H4 (cell line): Measurements from ENCODE around the gene ARFIP1. TPM values are rescaled to one million over a fixed set of nuclear protein-coding genes. Genes with fewer than 3 reads are reported as not detected.
A peak's percentile ranks its signal among the peaks of the same experiment; 100 is the strongest.
"Not testable (repeated sequence)": the region's sequence is repeated elsewhere in the genome, so short reads cannot be mapped to it uniquely, and the experiment has no call there.

Experiments
- DNase-seq: peaks from one replicate; pipeline ENCODE4 v3.0.0-alpha.2; 2015; ENCODE audit warnings: low spot score
- total RNA-seq: library from RNA; depleted of rRNA; stranded (reverse); fragments of >200 nt; shearing (Covaris generic); gene quantifications from 2 replicates; pipeline ENCODE4 v1.2.3, GENCODE V29; 2014

The ARFIP1 gene
- total RNA-seq, 1 experiment from 2014 or later, result 58.4 TPM

DNA sequence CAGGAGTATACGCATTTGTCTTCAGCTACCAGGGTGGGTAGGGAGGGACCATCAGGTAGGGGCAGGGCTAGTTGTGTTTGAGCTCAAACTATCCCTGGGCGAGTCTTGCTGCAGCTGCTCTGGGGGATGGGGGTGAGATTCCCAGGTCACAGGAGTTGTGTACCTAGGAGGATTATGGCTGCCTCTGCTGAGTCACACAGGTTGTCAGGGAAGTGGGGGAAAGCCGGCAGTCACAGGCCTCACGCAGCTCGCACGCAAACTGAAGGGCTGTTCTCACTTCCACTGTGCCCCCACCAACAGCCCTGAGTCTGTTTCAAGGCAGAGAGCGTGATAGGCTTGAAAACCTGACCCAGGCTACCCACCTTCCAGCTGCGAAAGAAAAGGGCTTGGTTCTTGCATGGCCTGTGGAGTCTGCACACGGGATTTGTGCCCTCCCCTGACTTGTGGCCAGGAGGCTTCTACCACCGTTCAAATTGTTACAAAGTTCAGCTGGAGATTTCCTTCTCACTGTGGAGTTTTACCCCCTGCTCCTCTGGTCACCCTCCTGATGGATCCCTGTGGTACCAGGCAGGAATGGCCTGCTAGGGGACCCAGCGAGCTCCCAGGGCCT lies 63.8 kb downstream of the ARFIP1 start:
- no peak for DNase-seq

DNA sequence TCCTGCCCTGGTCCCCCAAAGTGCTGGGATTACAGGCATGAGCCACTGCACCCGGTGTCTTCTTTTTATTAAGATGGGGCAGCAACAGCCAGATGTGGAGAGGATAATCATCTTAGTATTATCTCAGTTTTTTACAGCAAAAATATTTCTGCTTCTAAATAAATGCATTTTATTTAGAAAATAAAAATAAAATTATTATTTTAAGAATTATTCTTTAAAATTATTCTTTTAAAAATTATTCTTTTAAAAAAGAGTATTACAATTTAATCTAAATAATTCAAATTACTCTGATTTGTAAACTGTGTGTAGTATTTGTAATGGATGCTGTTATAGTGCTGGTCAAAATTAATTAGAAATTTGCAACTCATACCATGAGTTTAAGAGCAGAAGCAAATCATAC lies 67.6 kb downstream of the ARFIP1 start:
- DNase-seq, result no peak

DNA sequence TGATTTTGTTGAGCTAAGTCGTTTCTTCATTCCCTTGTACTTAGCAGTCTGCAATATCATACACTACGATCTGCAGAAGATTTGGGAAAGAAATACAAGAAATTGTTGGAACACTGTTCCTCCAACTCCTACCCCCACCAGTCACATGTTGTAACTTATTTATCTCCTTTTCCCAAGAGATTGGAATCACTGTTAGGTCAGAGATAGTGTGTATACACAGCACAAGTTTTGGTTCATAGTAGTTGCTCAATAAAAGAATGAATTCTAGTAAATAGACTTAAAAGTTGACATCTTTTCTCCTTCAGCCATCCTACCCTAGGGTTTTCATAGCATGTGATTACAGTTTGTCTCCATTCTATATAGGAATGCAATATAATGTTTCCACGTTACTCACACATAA lies 68.8 kb downstream of the ARFIP1 start:
- DNase-seq, result no peak

DNA sequence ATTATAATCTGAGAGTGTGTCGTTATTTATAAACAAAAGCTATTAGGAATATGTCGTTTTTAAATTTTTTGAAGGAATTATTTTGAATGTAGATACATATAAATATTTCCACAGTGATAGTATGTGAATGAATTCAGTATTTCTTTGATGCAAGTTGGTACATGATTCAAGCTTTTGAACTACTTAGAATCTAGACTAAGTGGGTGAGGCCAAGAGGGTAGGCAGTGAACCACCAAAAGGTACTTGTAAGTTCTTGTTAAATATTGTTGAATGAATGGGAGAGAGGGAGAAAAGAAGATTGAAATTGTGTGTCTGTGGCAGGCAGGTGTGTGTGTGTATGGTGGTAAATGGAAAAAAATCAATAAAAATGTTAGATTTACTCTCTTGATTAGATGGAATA lies 69.6 kb downstream of the ARFIP1 start:
- DNase-seq, result no peak

DNA sequence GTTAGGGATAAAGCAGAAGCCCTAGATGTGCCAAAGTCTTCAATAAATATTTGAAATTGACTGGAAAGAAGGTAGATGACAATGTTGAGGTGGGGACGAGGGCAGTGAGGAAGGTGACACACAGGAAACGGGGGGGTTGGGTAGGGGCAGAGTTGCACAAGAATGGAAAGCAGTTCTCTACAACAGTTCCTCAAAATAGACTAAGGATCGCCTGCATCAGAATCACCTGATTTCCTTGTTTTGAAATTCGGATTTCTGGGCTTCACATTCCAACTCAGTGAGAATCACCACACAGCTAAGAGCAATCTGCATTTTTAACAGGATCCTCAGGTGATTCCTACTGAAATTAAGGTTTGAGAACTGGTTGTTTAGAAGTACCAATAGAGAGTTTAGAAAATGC lies 70.6 kb downstream of the ARFIP1 start:
- DNase-seq, result peak; percentile 45

DNA sequence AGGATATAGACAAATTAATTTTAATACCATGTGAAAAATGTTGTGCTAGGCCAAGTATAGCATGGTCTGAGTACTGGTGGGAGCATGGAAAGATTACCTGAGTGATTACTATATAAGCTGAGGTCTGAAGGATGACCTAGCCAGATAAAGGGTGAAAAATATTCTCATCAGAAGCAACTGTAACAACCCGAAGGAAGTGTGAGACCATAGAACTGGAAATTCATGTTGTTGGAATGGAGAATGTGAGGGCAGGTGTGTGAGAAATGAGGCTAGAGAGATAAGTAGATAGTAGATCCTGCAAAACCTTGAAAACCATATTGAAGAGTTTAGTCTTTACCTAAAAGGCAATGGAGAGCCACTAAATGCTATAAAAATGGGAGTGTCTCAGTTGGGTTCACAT lies 71.5 kb downstream of the ARFIP1 start:
- no peak for DNase-seq

DNA sequence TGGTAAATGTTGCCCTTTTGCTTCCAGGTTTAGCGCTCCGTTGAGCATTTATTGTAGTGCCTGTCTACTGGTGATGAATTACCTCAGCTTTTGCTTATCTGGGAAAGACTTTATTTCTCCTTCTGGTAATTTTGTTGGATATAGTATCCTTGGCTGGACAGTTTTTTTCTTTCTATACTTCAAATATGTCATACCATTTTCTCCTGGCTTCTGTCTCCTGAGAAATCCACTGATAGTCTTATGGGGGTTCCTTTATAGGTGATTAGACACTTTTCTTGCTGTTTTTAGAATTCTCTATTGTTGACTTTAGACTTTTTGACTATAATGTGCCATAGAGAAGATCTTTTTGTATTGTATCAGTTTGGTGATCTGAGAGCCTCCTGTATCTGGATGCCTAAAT lies 73.5 kb downstream of the ARFIP1 start:
- no peak for DNase-seq

DNA sequence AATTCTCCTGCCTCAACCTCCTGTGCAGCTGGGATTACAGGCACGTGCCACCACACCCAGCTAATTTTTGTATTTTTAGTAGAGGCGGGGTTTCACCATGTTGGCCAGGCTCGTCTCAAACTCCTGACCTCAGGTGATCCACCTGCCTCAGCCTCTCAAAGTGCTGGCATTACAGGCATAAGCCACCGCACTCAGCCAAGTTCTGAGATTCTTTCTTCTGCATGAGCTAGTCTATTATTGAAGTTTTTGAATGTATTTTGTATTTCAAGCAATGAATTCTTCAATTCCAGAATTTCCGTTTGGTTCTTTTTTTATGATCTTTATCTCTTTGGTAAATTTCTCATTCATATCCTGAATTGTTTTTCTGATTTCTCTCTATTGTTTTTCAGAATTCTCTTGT lies 74.3 kb downstream of the ARFIP1 start:
- not testable (repeated sequence) for DNase-seq

DNA sequence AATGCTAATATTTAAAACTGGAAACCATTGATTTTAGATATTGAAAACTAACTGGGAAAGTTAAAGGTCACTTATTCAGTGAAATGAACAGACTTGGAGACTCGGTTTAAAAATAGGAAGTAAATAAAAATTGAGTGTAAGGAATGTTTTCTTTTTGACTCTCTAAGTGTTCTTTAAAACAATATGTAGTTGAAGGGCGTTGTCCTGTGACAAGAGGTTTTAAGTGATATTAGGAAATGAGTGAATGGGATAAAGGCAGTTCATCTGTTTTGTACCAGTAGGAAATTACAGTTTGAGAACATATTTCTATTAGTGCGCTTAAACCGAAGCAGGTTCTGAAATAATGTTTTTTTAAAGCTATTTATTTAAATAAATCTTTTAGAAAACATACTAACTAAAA lies 77.2 kb downstream of the ARFIP1 start:
- no peak for DNase-seq

DNA sequence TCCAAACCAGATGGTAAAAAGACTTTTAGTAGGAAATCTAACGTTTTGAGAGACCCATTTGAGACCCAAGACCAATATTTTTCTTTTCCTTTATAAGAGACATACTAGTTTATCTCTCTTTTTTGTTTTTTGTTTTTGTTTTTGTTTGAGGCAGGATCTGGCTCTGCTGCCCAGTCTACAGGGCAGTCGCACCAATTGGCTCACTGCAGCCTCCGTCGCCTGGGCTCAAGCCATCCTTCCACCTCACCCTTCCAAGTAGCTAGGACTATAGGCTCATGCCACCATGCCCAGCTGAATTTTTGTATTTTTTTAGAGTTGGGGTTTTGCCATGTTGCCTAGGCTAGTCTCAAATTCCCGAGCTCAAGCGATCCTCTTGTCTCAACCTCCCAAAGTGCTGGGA lies 79.2 kb downstream of the ARFIP1 start:
- no peak for DNase-seq

DNA sequence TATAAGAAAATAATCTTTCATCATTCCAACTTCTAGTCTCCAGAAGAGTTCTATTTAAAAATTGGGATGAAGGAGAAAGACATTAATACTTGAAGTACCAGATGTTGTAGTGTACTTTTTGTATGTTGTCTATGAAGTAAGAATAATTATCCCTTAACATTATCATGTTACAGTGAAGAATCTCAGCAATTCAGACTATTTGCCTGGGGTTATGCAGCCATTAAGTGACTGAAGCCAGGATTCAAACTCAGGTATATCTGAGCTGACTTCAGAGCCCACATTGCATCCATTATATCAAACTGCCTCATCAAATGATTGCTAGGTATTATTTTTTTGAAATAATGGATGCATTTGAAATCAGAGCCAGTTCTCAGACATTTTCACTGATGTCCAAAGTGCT lies 80.3 kb downstream of the ARFIP1 start:
- DNase-seq, result no peak

DNA sequence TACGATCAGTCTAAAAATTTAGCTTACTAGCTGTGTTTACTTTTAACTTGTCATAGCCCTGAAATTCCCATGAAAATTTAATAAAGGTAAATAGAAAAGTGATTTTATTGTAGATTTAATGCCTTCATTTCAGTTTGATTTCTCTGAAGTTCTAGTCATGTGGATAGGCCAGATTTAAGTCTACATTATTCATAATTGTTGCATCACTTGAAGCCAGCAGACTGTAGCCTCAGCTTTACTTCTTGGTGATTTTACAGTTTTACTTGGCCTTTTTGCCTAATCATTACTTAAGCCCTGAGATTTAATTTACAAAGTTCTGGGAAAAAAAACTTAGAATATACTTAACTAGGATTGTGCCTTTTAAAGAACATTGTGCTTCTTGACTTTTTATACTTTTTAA lies 82.9 kb downstream of the ARFIP1 start:
- no peak for DNase-seq

DNA sequence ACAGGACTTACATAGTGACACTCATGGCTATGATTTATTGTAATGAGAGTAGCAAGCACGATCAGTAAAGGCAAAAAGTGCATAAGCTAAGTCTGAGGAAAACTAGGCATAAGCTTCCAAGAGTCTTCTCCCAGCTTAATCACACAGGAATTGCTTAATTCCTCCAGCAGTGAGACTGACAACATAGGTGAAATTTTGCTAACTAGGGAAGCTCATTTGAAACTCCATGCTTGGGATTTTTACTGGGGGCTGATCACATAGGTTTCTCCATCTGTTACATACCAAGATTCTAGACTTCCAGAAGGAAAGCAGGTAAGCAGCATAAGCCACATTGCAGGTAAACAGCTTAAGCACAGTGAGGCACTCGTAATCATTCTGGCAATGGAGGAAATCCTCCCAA lies 84.6 kb downstream of the ARFIP1 start:
- DNase-seq, result no peak

DNA sequence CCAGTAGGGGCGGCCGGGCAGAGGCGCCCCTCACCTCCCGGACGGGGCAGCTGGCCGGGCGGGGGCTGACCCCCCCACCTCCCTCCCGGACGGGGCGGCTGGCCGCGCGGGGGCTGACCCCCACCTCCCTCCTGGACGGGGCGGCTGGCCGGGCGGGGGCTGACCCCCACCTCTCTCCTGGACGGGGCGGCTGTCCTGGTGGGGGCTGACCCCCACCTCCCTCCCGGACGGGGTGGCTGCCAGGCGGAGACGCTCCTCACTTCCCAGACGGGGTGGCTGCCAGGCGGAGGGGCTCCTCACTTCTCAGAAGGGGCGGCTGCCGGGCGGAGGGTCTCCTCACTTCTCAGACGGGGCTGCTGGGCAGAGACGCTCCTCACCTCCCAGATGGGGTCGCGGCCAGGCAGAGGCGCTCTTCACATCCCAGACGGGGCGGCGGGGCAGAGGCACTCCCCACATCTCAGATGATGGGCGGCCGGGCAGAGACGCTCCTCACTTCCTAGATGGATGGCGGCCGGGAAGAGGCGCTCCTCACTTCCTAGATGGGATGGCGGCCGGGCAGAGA lies 86.8 kb downstream of the ARFIP1 start:
- DNase-seq, result not testable (repeated sequence)

DNA sequence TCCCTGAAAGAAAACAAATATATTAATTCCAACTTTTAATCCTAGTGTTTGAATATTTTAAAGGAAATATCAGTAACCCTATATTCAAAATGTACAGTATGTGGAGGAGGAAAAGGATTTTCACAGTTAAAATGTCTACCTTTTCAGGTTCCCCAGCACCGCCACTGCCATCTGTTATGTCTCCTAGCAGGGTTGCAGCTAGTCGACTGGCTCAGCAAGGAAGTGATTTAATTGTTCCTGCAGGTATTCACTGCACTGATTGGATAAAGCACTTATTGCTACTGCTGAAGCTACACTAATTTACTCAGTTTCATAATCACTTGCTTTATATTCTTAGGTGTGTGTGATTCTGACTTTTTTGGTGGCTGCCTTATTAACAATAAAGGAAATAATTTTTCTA lies 90.9 kb downstream of the ARFIP1 start:
- no peak for DNase-seq

DNA sequence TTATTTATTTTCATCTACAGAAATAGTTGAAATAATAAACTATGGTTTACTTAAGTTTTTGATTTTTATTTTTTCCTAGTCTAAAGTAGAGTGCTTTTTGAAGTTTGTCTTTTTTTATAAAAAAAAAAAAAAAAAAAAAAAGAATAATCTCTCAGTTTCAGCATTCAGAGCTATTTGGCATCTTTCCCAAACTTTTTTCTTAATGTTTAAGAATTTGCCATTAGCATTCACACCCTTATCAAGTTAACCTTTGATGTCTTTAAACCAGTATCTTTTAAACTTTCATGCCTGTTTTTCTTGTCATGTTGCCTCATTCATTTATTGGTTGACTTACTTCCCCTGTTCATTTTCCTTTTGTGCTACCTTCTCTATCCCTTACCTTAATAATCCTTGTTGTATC lies 95.5 kb downstream of the ARFIP1 start:
- no peak for DNase-seq

DNA sequence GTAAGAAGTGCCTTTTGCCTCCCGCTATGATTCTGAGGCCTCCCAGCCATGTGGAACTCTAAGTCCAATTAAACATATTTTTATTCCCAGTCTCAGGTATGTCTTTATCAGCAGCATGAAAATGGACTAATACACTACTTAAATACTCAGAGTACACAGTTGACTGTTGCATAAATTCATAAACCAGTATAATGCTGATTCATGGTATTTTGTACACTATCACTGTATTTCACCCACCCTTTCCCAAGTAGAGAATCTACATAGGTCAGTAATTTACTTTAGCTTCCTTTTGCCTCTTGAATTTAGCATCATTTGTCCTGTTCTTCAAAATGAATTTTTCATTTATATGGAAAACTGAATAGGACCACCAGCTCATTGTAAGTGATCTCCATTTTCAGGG lies 98.1 kb downstream of the ARFIP1 start:
- no peak for DNase-seq

DNA sequence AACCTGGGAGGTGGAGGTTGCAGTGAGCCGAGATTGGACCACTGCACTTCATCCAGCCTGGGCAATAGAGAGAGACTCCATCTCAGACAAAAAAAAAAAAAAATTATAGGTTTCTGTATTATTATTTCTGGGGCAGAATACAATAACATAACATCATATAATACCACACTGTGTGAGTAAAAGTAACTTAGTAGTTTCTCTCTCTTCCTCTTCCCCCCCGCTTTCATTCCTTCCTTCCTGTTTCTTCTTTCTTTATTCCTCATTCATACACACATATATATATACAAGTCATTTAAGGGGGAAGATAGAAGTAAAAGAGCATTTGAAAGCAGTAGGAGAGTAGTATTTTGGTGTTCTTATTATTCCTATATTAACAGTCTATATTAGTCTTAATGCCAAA lies 100.5 kb downstream of the ARFIP1 start:
- DNase-seq, result no peak

DNA sequence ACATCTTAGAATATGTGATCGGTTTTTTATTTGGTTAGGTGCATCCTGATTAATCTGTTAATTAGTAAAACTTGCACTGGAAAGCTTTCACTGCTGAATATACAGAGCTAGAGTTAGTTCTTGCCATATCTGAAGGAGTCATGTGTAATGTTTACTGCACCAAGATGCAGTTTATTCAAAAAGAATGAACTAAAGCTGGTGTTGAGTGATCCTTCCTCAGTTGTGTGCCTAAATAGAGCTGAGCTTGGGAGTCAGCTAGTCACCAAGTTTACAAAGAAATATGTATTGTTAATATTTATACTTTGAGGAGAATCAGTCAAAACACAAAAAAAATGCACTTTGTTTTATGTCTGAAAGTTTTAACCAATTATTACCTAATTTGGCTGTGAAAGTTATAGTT lies 102.2 kb downstream of the ARFIP1 start:
- no peak for DNase-seq

DNA sequence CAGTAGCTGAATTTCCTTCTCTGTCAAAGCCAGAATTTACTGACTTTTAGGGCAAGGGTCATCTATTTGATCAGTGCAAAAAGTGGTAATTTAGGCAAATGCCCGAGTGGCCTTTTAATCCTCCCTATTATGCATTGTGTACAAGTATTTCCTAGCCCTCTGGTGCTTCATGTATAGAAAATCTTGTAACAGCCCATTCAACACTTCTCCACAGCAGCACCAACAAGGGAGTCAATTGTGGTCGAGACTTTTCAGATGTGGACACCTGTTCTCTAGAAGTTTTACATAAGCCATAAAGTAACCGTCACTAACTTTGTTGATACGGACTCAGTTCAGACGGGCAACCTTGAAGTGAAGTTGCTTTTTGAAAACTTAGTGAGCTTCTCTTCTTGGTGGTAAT lies 105.4 kb downstream of the ARFIP1 start:
- no peak for DNase-seq

DNA sequence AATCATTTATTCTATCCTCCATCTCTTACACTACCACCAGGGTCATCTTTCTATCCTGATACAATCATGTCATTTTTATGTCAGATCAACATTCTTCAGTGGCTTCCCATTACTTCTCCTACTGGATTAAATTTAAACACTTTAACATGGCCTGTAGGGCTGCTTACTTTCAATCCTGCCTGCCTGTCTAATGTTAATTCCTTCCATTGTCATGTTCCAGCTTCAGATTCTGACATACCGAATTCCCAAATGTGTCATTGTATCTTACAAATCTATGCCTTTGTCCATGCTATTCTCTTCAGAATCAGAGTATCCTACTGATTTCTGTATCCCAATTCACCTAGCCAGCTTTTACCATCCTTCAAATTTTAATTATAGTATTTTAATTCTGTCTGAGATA lies 106.4 kb downstream of the ARFIP1 start:
- DNase-seq, result no peak

DNA sequence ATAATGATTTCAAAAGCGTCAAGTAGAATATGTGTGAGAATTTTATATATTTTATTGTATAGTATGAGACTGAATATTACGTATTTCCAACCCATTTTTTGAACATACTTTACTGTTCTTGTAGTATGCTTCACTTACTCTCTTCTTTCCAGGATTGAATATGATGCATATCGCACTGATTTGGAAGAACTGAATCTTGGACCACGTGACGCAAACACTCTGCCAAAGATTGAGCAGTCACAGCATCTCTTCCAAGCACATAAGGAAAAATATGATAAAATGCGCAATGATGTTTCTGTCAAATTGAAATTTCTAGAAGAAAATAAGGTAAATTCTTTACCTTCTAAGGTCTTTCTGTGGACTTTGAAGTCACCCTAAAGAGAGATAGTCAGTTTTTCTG lies 108.2 kb downstream of the ARFIP1 start:
- DNase-seq, result no peak

DNA sequence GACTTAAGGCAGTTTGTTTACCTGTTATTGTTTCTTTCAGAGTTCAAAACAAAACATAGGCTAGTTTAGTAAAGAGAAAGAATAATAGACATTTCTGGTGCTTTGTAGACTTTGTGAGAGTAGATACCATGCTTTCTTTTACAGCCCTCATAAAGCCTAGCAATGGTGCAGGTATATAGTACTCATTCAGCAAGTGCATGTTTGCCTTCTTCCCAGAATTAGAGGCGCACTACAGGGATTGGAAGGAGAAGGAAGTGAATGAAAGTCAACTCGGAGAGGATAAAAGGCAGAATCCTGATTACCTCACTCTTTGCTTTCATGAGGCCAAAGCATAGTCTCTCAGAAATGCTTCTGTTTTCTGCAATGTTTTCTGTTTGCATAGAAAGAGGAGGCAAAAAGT lies 113.2 kb downstream of the ARFIP1 start:
- DNase-seq, result no peak

DNA sequence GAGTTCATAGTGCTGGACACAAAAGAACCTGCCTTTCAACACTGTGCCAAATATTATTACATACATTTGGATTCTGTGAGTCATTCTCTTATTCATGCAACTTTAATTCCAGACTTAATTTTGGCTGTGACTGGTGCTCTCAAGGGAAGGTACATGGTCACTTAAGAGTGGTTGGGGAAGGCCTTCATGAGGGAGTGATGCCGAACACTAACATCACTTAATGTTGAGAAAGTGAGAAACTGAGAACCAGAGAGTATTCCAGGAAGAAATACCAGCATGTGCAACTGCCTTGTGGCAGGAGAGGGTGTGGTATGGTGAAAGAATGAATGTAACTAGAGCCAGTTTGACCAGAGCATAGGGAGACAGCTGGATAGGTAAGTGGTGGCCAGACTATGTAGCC lies 114.9 kb downstream of the ARFIP1 start:
- DNase-seq, result no peak
